Measurements from ENCODE around the gene GOLGA6L1.
"Not testable (repeated sequence)": the region's sequence is repeated elsewhere in the genome, so short reads cannot be mapped to it uniquely, and the experiment has no call there.

The GOLGA6L1 gene

DNA sequence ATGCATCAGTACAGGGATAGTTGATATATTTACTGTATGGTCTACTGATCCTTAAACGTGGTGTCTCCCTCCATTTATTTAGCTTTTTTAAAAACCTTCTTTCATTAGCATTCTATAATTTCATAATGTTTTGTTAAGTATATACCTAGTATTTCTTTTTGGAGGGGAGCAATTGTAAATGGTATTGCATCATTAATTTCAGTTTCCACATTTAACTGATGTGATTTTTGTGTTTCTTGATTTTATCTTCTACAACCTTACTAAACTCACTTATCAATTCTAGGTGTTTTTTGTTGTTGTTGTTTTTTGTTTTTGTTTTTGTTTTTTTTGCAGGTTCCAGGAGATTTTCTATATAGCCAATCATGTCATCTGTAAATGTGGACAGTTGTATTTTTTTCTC lies 18.4 kb downstream of the GOLGA6L1 start:
- Histone ChIP-seq H3K4me1 (ENCODE audit: control insufficient read depth in 2 of 2, insufficient read depth in 1 of 2, low read depth in 1 of 2, low read length in 2 of 2) (no peaks in the 10 kb centered on the region), H4K91ac (ENCODE audit: low read depth, low read length, poor library complexity) (no peak overlapping the region), H2BK12ac (ENCODE audit: low read length) (no peak overlapping the region), H3K18ac (ENCODE audit: low read length) (no peak overlapping the region), H4K8ac (ENCODE audit: low read depth, low read length) (no peak overlapping the region), H3K23ac (ENCODE audit: low read depth, low read length, poor library complexity) (no peak overlapping the region), H2BK5ac (ENCODE audit: low read length) (no peak overlapping the region), H3K79me1 (ENCODE audit: low read depth, low read length) (no peaks in the 10 kb centered on the region), H2BK120ac (ENCODE audit: low read depth, low read length) (no peak overlapping the region), H3K9ac (ENCODE audit: low read depth, low read length, poor library complexity) (no peak overlapping the region), H3K27me3 (ENCODE audit: control insufficient read depth in 3 of 3, insufficient read depth in 3 of 3, low read depth in 1 of 3, low read length in 3 of 3) (no peaks in the 10 kb centered on the region), H2AFZ (ENCODE audit: low read length) (no peak overlapping the region), H2BK15ac (ENCODE audit: low read length) (no peak overlapping the region), H3K4ac (ENCODE audit: low read length) (no peak overlapping the region), H3K36me3 (replicated peaks in 1 of 2; ENCODE audit: control insufficient read depth in 2 of 2, insufficient read depth in 2 of 2, low read length in 2 of 2) (no peaks in the 10 kb centered on the region), H3K27ac (replicated peaks; ENCODE audit: low read length) (no peak overlapping the region), H3K14ac (ENCODE audit: low read length) (no peak overlapping the region), H2AK5ac (ENCODE audit: low read depth, low read length) (no peak overlapping the region), H3K4me3 (ENCODE audit: low read length in 2 of 2) (no peak overlapping the region), H3K9me3 (replicated peaks in 1 of 2; ENCODE audit: control insufficient read depth in 2 of 2, insufficient read depth in 1 of 2, low read depth in 1 of 2, low read length in 2 of 2) (no peaks in the 10 kb centered on the region), H3K4me2 (ENCODE audit: insufficient read depth, low read length, poor library complexity, severe bottlenecking) (no peak overlapping the region)
- WGBS, 2 donors (ENCODE audit: extremely low coverage in 2 of 2, insufficient read length in 2 of 2, insufficient replicate concordance in 1 of 2): no CpG with 5 or more reads among the region's 1 CpG
- DNase-seq (ENCODE audit: low spot score): no peak

DNA sequence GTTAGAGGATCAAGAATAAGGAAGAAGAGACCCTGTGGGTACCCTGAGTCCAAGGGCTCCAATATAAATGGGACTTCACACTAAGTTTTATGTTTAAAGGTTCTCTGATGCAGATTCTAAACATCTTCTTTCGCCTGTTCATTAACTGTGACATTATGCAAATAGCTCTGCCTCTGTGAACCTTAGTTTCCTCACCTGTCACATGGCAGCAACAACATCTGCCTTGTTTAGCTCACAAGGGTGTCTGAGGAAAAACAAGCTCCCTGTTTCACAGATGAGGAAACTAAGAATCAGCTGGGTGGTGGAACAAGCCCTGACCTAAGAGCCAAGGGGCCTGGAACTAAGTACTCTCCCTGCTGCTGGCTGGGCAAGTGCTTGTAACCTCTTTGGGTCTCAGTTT lies 40.8 kb downstream of the GOLGA6L1 start:
- Histone ChIP-seq H3K27me3 (ENCODE audit: control insufficient read depth in 3 of 3, insufficient read depth in 3 of 3, low read depth in 1 of 3, low read length in 3 of 3) (peaks cover 0 to 2% (median 0%) of the 10 kb centered on the region in 3 experiments), H3K27ac (replicated peaks; ENCODE audit: low read length) (no peak overlapping the region), H4K8ac (ENCODE audit: low read depth, low read length) (no peak overlapping the region), H3K36me3 (replicated peaks in 1 of 2; ENCODE audit: control insufficient read depth in 2 of 2, insufficient read depth in 2 of 2, low read length in 2 of 2) (no peaks in the 10 kb centered on the region), H3K18ac (ENCODE audit: low read length) (no peak overlapping the region), H3K79me1 (ENCODE audit: low read depth, low read length) (no peaks in the 10 kb centered on the region), H2BK15ac (ENCODE audit: low read length) (no peak overlapping the region), H2BK5ac (ENCODE audit: low read length) (no peak overlapping the region), H3K4me2 (ENCODE audit: insufficient read depth, low read length, poor library complexity, severe bottlenecking) (no peak overlapping the region), H3K4me3 (ENCODE audit: low read length in 2 of 2) (no peak overlapping the region), H2AFZ (ENCODE audit: low read length) (no peak overlapping the region), H3K23ac (ENCODE audit: low read depth, low read length, poor library complexity) (no peak overlapping the region), H3K4ac (ENCODE audit: low read length) (no peak overlapping the region), H4K91ac (ENCODE audit: low read depth, low read length, poor library complexity) (no peak overlapping the region), H2BK12ac (ENCODE audit: low read length) (no peak overlapping the region), H3K4me1 (ENCODE audit: control insufficient read depth in 2 of 2, insufficient read depth in 1 of 2, low read depth in 1 of 2, low read length in 2 of 2) (no peaks in the 10 kb centered on the region), H2BK120ac (ENCODE audit: low read depth, low read length) (no peak overlapping the region), H3K9ac (ENCODE audit: low read depth, low read length, poor library complexity) (no peak overlapping the region), H3K14ac (ENCODE audit: low read length) (no peak overlapping the region), H3K9me3 (replicated peaks in 1 of 2; ENCODE audit: control insufficient read depth in 2 of 2, insufficient read depth in 1 of 2, low read depth in 1 of 2, low read length in 2 of 2) (no peaks in the 10 kb centered on the region), H2AK5ac (ENCODE audit: low read depth, low read length) (no peak overlapping the region)
- no CpG with 5 or more reads among the region's 1 CpG for WGBS, 2 donors (ENCODE audit: extremely low coverage in 2 of 2, insufficient read length in 2 of 2, insufficient replicate concordance in 1 of 2)
- DNase-seq (ENCODE audit: low spot score): no peak

DNA sequence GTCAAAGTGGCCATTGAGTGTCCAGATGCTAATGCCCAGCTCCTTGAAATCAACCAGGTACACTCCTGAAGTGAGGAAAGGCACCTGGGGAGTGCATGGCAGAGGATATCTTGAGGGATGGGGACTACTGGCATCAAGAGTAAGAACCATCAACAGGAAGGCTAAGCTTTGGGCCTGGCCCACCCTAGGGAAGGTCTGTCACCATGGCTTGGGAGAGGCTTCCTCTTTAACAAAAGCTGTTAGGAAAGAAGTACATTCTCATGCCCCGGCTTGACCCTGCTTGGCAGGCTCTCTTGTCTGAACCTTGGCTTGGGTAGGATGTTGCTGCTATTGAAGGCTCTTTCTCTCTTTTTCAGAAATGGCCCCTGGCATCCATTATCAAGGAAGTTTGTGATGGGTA lies 53.5 kb downstream of the GOLGA6L1 start:
- H3K14ac ChIP-seq (ENCODE audit: low read length): no peak overlapping the region
- H3K4me3 ChIP-seq (ENCODE audit: low read length in 2 of 2): no peak overlapping the region
- no peak overlapping the region for H3K18ac ChIP-seq (ENCODE audit: low read length)
- H2BK15ac ChIP-seq (ENCODE audit: low read length): no peak overlapping the region
- H2BK12ac ChIP-seq (ENCODE audit: low read length): no peak overlapping the region
- peaks cover 0 to 2% of the 10 kb centered on the region in 2 donors for H3K9me3 ChIP-seq (replicated peaks in 1 of 2; ENCODE audit: control insufficient read depth in 2 of 2, insufficient read depth in 1 of 2, low read depth in 1 of 2, low read length in 2 of 2)
- H3K4ac ChIP-seq (ENCODE audit: low read length): no peak overlapping the region
- H3K4me1 ChIP-seq (ENCODE audit: control insufficient read depth in 2 of 2, insufficient read depth in 1 of 2, low read depth in 1 of 2, low read length in 2 of 2): no peaks in the 10 kb centered on the region
- no peaks in the 10 kb centered on the region for H3K36me3 ChIP-seq (replicated peaks in 1 of 2; ENCODE audit: control insufficient read depth in 2 of 2, insufficient read depth in 2 of 2, low read length in 2 of 2)
- no peak overlapping the region for H3K4me2 ChIP-seq (ENCODE audit: insufficient read depth, low read length, poor library complexity, severe bottlenecking)
- no peaks in the 10 kb centered on the region for H3K79me1 ChIP-seq (ENCODE audit: low read depth, low read length)
- H3K23ac ChIP-seq (ENCODE audit: low read depth, low read length, poor library complexity): no peak overlapping the region
- H2AFZ ChIP-seq (ENCODE audit: low read length): no peak overlapping the region
- DNase-seq (ENCODE audit: low spot score): no peak
- no peak overlapping the region for H3K9ac ChIP-seq (ENCODE audit: low read depth, low read length, poor library complexity)
- H2BK120ac ChIP-seq (ENCODE audit: low read depth, low read length): no peak overlapping the region
- H3K27ac ChIP-seq (replicated peaks; ENCODE audit: low read length): no peak overlapping the region
- no peak overlapping the region for H2AK5ac ChIP-seq (ENCODE audit: low read depth, low read length)
- WGBS, 2 donors (ENCODE audit: extremely low coverage in 2 of 2, insufficient read length in 2 of 2, insufficient replicate concordance in 1 of 2): no CpG with 5 or more reads among the region's 1 CpG
- H4K8ac ChIP-seq (ENCODE audit: low read depth, low read length): no peak overlapping the region
- no peak overlapping the region for H4K91ac ChIP-seq (ENCODE audit: low read depth, low read length, poor library complexity)
- no peak overlapping the region for H2BK5ac ChIP-seq (ENCODE audit: low read length)
- peaks cover 0 to 18% (median 0%) of the 10 kb centered on the region in 3 experiments for H3K27me3 ChIP-seq (ENCODE audit: control insufficient read depth in 3 of 3, insufficient read depth in 3 of 3, low read depth in 1 of 3, low read length in 3 of 3)

DNA sequence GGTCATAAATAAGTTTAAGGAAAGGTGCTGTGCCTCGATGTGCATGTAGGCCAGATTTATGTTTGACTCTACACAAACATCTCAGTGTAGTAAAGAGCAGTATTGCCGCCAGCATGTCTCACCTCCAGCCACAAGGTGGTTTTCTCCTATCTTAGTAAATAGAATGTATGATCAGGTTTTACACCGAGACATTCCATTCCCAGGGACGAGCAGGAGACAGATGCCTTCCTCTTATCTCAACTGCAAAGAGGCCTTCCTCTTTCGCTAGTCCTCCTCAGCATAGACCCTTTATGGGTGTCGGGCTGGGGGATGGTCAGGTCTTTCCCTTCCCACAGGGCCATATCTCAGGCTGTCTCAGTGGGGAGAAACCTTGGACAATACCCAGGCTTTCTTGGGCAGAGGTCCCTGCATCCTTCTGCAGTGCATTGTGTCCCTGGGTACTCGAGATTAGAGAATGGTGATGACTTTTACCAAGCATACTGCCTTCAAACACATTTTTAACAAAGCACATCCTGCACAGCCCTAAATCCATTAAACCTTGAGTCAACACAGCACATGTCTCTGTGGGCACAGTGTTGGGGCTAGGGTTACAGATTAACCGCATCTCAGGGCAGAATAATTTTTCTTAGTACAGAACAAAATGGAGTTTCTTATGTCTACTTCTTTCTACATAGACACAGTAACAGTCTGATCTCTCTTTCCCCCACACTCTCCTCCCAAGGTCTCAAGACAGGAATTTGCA lies 54.5 kb downstream of the GOLGA6L1 start:
- DNase-seq (ENCODE audit: low spot score): not testable (repeated sequence)
- WGBS, 2 donors (ENCODE audit: extremely low coverage in 2 of 2, insufficient read length in 2 of 2, insufficient replicate concordance in 1 of 2): no CpG with 5 or more reads among the region's 8 CpGs

More for the DNA sequence above, 54.5 kb downstream of the GOLGA6L1 start:
- H2BK5ac ChIP-seq (ENCODE audit: low read length); H2AK5ac ChIP-seq (ENCODE audit: low read depth, low read length); H3K4ac ChIP-seq (ENCODE audit: low read length); H3K79me1 ChIP-seq (ENCODE audit: low read depth, low read length); H3K36me3 ChIP-seq (replicated peaks in 1 of 2; ENCODE audit: control insufficient read depth in 2 of 2, insufficient read depth in 2 of 2, low read length in 2 of 2); H3K9me3 ChIP-seq (replicated peaks in 1 of 2; ENCODE audit: control insufficient read depth in 2 of 2, insufficient read depth in 1 of 2, low read depth in 1 of 2, low read length in 2 of 2); H3K23ac ChIP-seq (ENCODE audit: low read depth, low read length, poor library complexity); H3K27ac ChIP-seq (replicated peaks; ENCODE audit: low read length); H3K4me2 ChIP-seq (ENCODE audit: insufficient read depth, low read length, poor library complexity, severe bottlenecking); H3K14ac ChIP-seq (ENCODE audit: low read length); H3K4me1 ChIP-seq (ENCODE audit: control insufficient read depth in 2 of 2, insufficient read depth in 1 of 2, low read depth in 1 of 2, low read length in 2 of 2); H3K9ac ChIP-seq (ENCODE audit: low read depth, low read length, poor library complexity); H2BK12ac ChIP-seq (ENCODE audit: low read length); H3K4me3 ChIP-seq (ENCODE audit: low read length in 2 of 2); H3K18ac ChIP-seq (ENCODE audit: low read length); H4K8ac ChIP-seq (ENCODE audit: low read depth, low read length); H2BK15ac ChIP-seq (ENCODE audit: low read length); H4K91ac ChIP-seq (ENCODE audit: low read depth, low read length, poor library complexity); H2BK120ac ChIP-seq (ENCODE audit: low read depth, low read length); H2AFZ ChIP-seq (ENCODE audit: low read length): not testable (repeated sequence)
- H3K27me3 ChIP-seq (ENCODE audit: control insufficient read depth in 3 of 3, insufficient read depth in 3 of 3, low read depth in 1 of 3, low read length in 3 of 3): peaks cover 0 to 18% (median 0%) of the 10 kb centered on the region in 3 experiments
